K562 (cell line): Measurements from ENCODE around the gene GRIA3. TPM values are rescaled to one million over a fixed set of nuclear protein-coding genes. Genes with fewer than 3 reads are reported as not detected.

Source experiments
- NRF1 ChIP-seq, 2 experiments: fragments of 450-650 bp; IDR thresholded peaks in 1 of 2; conservative IDR thresholded peaks in 1 of 2; 2 replicates each; pipeline ENCODE4 v1.6.1; 2014; ENCODE audit warnings: mild to moderate bottlenecking in 2 of 2
- SPI1 ChIP-seq: IDR thresholded peaks from 2 replicates; pipeline ENCODE4 v1.6.1; 2011; ENCODE audit warnings: low read depth, low read length, control low read depth, borderline replicate concordance
- polyA plus RNA-seq, 8 experiments: library from polyadenylated mRNA; depleted of rRNA in 4 of 8; stranded (reverse) in 5 of 8; unstranded in 3 of 8; fragments of >200 nt; fragmentation: Nextera tagmentation in 2 of 8; fragmentation: Illumina TruSeq in 1 of 8; extraction: Ambion mirVana in 2 of 8; extraction: Trizol in 1 of 8; gene quantifications; 2 replicates each; pipeline versions ENCODE4 v1.2.1 to v1.2.3, GENCODE V29; 2011 to 2014; ENCODE audit warnings: inconsistent platforms in 1 of 8, missing spikeins in 1 of 8
- total RNA-seq, 7 experiments: library from RNA; depleted of rRNA in 6 of 7; stranded (reverse); fragments of >200 nt in 6 of 7; fragmentation: Illumina TruSeq in 2 of 7; extraction: Trizol in 2 of 7; gene quantifications; 2 replicates each; pipeline versions ENCODE4 v1.2.1 to v1.2.3, GENCODE V29; 2011 to 2021; ENCODE audit warnings: low replicate concordance in 1 of 7
- TF ChIP-seq, protein P1 (sequence below), 2 experiments: fragments of 450-650 bp in 1 of 2; sonication (generic) in 1 of 2; formaldehyde crosslinking in 1 of 2; IDR thresholded peaks; 2 replicates each; pipeline versions ENCODE4 v1.7.1 to v1.9.0; 2016 to 2022; ENCODE audit warnings: inconsistent platforms in 1 of 2, mild to moderate bottlenecking in 1 of 2, missing genetic modification reagents in 1 of 2

GRIA3 gene
- total and polyA plus RNA-seq, 9 of the 15 experiments (the other 6 are each of a cell fraction or from before 2014, with no cell fraction given) = 0.10 TPM; not detected in 8

DNA sequence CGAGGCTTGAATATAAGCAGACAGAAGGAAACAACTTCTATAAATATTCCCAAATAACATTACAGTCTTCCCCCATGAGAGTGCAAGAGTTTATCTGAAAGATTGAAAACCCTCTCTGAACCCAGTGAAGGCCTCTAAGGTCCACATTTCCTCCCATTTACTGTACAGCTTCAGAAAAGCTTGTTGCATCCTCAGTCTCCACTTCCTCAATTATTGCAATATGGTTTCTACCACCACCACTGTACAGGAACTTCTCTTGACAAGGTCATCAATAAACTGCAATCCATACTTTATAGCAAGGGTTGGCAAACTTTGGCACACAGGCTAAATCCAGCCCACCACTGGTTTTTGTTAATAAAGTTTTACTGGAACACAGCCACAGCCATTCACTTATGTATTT lies 309.8 kb downstream of the GRIA3 start (continued):
- TF ChIP-seq, protein P1, sequence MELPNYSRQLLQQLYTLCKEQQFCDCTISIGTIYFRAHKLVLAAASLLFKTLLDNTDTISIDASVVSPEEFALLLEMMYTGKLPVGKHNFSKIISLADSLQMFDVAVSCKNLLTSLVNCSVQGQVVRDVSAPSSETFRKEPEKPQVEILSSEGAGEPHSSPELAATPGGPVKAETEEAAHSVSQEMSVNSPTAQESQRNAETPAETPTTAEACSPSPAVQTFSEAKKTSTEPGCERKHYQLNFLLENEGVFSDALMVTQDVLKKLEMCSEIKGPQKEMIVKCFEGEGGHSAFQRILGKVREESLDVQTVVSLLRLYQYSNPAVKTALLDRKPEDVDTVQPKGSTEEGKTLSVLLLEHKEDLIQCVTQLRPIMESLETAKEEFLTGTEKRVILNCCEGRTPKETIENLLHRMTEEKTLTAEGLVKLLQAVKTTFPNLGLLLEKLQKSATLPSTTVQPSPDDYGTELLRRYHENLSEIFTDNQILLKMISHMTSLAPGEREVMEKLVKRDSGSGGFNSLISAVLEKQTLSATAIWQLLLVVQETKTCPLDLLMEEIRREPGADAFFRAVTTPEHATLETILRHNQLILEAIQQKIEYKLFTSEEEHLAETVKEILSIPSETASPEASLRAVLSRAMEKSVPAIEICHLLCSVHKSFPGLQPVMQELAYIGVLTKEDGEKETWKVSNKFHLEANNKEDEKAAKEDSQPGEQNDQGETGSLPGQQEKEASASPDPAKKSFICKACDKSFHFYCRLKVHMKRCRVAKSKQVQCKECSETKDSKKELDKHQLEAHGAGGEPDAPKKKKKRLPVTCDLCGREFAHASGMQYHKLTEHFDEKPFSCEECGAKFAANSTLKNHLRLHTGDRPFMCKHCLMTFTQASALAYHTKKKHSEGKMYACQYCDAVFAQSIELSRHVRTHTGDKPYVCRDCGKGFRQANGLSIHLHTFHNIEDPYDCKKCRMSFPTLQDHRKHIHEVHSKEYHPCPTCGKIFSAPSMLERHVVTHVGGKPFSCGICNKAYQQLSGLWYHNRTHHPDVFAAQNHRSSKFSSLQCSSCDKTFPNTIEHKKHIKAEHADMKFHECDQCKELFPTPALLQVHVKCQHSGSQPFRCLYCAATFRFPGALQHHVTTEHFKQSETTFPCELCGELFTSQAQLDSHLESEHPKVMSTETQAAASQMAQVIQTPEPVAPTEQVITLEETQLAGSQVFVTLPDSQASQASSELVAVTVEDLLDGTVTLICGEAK (IDR thresholded peaks at IDR 0.05) = 0 out of 2 replicates have a peak, but pooled peaks have one; percentile 43
- TF ChIP-seq, protein P1 (CRISPR knock-in tag; IDR thresholded peaks at IDR 0.05) = no peak
- TF ChIP-seq SPI1 (peak; percentile 59; the same call in 1 of the 2 replicates), NRF1 (conservative IDR thresholded peaks at IDR 0.05 in 1 of 2, IDR thresholded peaks at IDR 0.05 in 1 of 2) (no peak)
